ENCODE measurements around the gene PIEZO2. TPM values are rescaled to one million over a fixed set of nuclear protein-coding genes. Genes with fewer than 3 reads are reported as not detected.

Gene PIEZO2
- total and polyA plus RNA-seq, 2 of the 8 experiments (the other 6 are each of a cell fraction or from before 2014, with no cell fraction given) = 4.7 to 16.5 TPM

- TF ChIP-seq CBX5 (IDR thresholded peaks at IDR 0.05; ENCODE audit: low read depth, low read length) = no peak
- TF ChIP-seq SP2 (IDR thresholded peaks at IDR 0.05; ENCODE audit: low read length) = no peak
- TF ChIP-seq RFX5 (IDR thresholded peaks at IDR 0.05; ENCODE audit: borderline replicate concordance, low read depth, low read length) = no peak
- no peak for TF ChIP-seq GABPA (IDR thresholded peaks at IDR 0.05; ENCODE audit: borderline replicate concordance, insufficient read depth, low read length)
- no peak for TF ChIP-seq GTF2F1 (IDR thresholded peaks at IDR 0.05; ENCODE audit: borderline replicate concordance, low read depth, low read length)
- Histone ChIP-seq H2BK20ac (ENCODE audit: low read length) (no peak overlapping the region), H3K14ac (ENCODE audit: insufficient read length) (no peak overlapping the region), H3K23ac (ENCODE audit: insufficient read length) (no peak overlapping the region), H3K9ac (replicated peaks in 1 of 4; ENCODE audit: extremely low read depth in 1 of 4, low read depth in 3 of 4, low read length in 3 of 4) (no peak overlapping the region), H4K5ac (ENCODE audit: insufficient read length, low read depth, low read length) (no peak overlapping the region), H2BK5ac (ENCODE audit: low read depth, low read length) (no peak overlapping the region), H3K79me2 (ENCODE audit: control insufficient read depth in 1 of 2, insufficient read depth in 2 of 2, low read length in 2 of 2) (no peaks in the 10 kb centered on the region), H2BK12ac (ENCODE audit: low read depth, low read length) (no peak overlapping the region), H4K8ac (ENCODE audit: extremely low read depth, insufficient read depth, low read length) (no peak overlapping the region), H3K56ac (replicated peaks; ENCODE audit: insufficient read length, low read depth, low read length) (no peak overlapping the region), H2BK120ac (replicated peaks; ENCODE audit: low read depth, low read length) (no peak overlapping the region), H3K4me3 (ENCODE audit: extremely low read depth in 1 of 4, insufficient read depth in 2 of 4, low read depth in 3 of 4, low read length in 4 of 4) (no peak overlapping the region), H3K23me2 (ENCODE audit: low read depth, low read length) (no peaks in the 10 kb centered on the region), H3K4ac (replicated peaks; ENCODE audit: insufficient read length, low read depth, low read length) (no peak overlapping the region), H2AK5ac (ENCODE audit: low read depth, low read length) (no peak overlapping the region), H4K20me1 (replicated peaks in 1 of 2; ENCODE audit: control insufficient read depth in 1 of 2, insufficient read depth in 2 of 2, low read length in 2 of 2) (no peaks in the 10 kb centered on the region), H3K27me3 (replicated peaks in 1 of 4; ENCODE audit: control insufficient read depth in 3 of 4, extremely low read depth in 1 of 4, insufficient read depth in 3 of 4, low read length in 3 of 4) (peaks cover 0 to 17% (median 11%) of the 10 kb centered on the region in 4 experiments; a peak in 5 of 7 replicates), H2BK15ac (ENCODE audit: low read length) (no peak overlapping the region), H3K4me2 (ENCODE audit: insufficient read depth in 1 of 2, low read depth in 2 of 2, low read length in 2 of 2) (no peak overlapping the region), H4K91ac (replicated peaks; ENCODE audit: insufficient read length, low read length) (no peak overlapping the region), H3K36me3 (ENCODE audit: control insufficient read depth in 2 of 4, insufficient read depth in 4 of 4, low read length in 3 of 4) (no peaks in the 10 kb centered on the region), H3K9me3 (ENCODE audit: insufficient read depth in 2 of 2, low read depth in 1 of 2, low read length in 1 of 2) (no peaks in the 10 kb centered on the region), H2AFZ (ENCODE audit: low read length) (no peak overlapping the region), H3K4me1 (replicated peaks in 1 of 4; ENCODE audit: control insufficient read depth in 3 of 4, insufficient read depth in 4 of 4, low read length in 3 of 4) (peaks cover 0 to 2% (median 1%) of the 10 kb centered on the region in 4 experiments; a peak in 4 of 7 replicates), H3K79me1 (ENCODE audit: low read depth, low read length) (no peaks in the 10 kb centered on the region), H3K27ac (ENCODE audit: low read depth, low read length) (no peak overlapping the region), H3K18ac (ENCODE audit: extremely low read depth, low read length) (no peak overlapping the region)
- FAIRE-seq (no peak), DNase-seq (ENCODE audit: low read depth in 1 of 2, low spot score in 2 of 2) (no peak)
- 98% methylated on average over 2 of the region's 2 CpGs; no CpG with 5 or more reads in 1 of the 2 experiments for WGBS, 2 experiments (ENCODE audit: extremely low coverage in 1 of 2, insufficient coverage in 1 of 2, insufficient read length in 1 of 2, insufficient replicate concordance in 2 of 2, low coverage in 1 of 2, low lambda C conversion rate in 2 of 2, missing lambda C conversion rate in 1 of 2)
- POLR2A ChIA-PET (ENCODE audit: partially characterized antibody) = no interaction called here
- CTCF ChIA-PET (ENCODE audit: partially characterized antibody) = interaction anchor here (0.6 to 2.8 kb wide), 6 partner anchors 9 to 1066 kb away, joined by 3 to 7 read pairs (median 4); no protein-coding TSS in a partner anchor
These were observed 10.9 kb upstream of the PIEZO2 start for GRCh38 chr18:11160313-11160712.
